Measurements from ENCODE around the gene SPACA1. TPM values are rescaled to one million over a fixed set of nuclear protein-coding genes. Genes with fewer than 3 reads are reported as not detected.

Gene SPACA1
- total and polyA plus RNA-seq, 4 donors, result not detected

- Histone ChIP-seq H3K4me3 (ENCODE audit: low read depth, low read length) (no peak overlapping the region), H3K27ac (ENCODE audit: low read depth, low read length) (no peak overlapping the region), H3K4me1 (ENCODE audit: control insufficient read depth, insufficient read depth, low read length) (no peaks in the 10 kb centered on the region), H3K27me3 (ENCODE audit: control insufficient read depth, insufficient read depth, low read length) (no peaks in the 10 kb centered on the region), H3K36me3 (ENCODE audit: control insufficient read depth, insufficient read depth, low read length) (no peaks in the 10 kb centered on the region), H3K9me3 (ENCODE audit: control insufficient read depth, insufficient read depth, low read length) (no peaks in the 10 kb centered on the region)
- no peak for DNase-seq (ENCODE audit: low read depth in 4 of 6, low spot score in 6 of 6)
- no CpG with 5 or more reads among the region's 3 CpGs for WGBS (ENCODE audit: insufficient coverage)
Observed at GRCh38 chr6:88077305-88077704, 29.7 kb downstream of the SPACA1 start.

GRCh38 chr6:88086792-88087191, 39.2 kb downstream of the SPACA1 start:
- no peaks in the 10 kb centered on the region for H3K36me3 ChIP-seq (ENCODE audit: control insufficient read depth, insufficient read depth, low read length)
- WGBS (ENCODE audit: insufficient coverage), result 100% methylated on average over 1 of the region's 2 CpGs

DNA sequence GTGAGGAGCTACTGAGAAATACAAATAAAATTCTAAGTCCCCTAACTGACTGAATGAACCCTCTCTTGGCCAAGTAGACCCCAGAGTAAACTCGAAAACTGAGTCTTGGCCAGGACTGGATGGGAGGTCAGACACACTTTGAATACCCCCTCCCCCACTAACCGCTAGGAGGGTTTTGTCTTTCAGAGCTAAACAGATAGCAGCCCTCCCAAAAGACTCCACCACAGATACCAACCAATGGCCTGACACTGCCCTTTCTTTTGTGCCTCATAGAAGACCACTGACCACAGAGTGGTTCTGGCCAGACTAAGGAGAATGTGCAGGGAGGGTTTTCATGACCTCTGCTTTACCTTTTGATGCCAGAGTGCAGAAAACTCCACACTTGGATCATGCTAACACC, 42.1 kb downstream of the SPACA1 start:
- no peaks in the 10 kb centered on the region for H3K9me3 ChIP-seq (ENCODE audit: control insufficient read depth, insufficient read depth, low read length)
- H3K4me1 ChIP-seq (ENCODE audit: control insufficient read depth, insufficient read depth, low read length), result no peaks in the 10 kb centered on the region
- no peaks in the 10 kb centered on the region for H3K27me3 ChIP-seq (ENCODE audit: control insufficient read depth, insufficient read depth, low read length)
- DNase-seq (ENCODE audit: low read depth in 4 of 6, low spot score in 6 of 6), result no peak
- H3K36me3 ChIP-seq (ENCODE audit: control insufficient read depth, insufficient read depth, low read length), result no peaks in the 10 kb centered on the region
- no peak overlapping the region for H3K4me3 ChIP-seq (ENCODE audit: low read depth, low read length)
- 67% methylated on average over 1 of the region's 2 CpGs for WGBS (ENCODE audit: insufficient coverage)
- no peak overlapping the region for H3K27ac ChIP-seq (ENCODE audit: low read depth, low read length)

More at GRCh38 chr6:88086792-88087191, 39.2 kb downstream of the SPACA1 start:
- no peak for DNase-seq (ENCODE audit: low read depth in 4 of 6, low spot score in 6 of 6)
- Histone ChIP-seq H3K4me3 (ENCODE audit: low read depth, low read length) (no peak overlapping the region), H3K4me1 (ENCODE audit: control insufficient read depth, insufficient read depth, low read length) (no peaks in the 10 kb centered on the region), H3K27me3 (ENCODE audit: control insufficient read depth, insufficient read depth, low read length) (no peaks in the 10 kb centered on the region), H3K27ac (ENCODE audit: low read depth, low read length) (no peak overlapping the region), H3K9me3 (ENCODE audit: control insufficient read depth, insufficient read depth, low read length) (no peaks in the 10 kb centered on the region)

DNA sequence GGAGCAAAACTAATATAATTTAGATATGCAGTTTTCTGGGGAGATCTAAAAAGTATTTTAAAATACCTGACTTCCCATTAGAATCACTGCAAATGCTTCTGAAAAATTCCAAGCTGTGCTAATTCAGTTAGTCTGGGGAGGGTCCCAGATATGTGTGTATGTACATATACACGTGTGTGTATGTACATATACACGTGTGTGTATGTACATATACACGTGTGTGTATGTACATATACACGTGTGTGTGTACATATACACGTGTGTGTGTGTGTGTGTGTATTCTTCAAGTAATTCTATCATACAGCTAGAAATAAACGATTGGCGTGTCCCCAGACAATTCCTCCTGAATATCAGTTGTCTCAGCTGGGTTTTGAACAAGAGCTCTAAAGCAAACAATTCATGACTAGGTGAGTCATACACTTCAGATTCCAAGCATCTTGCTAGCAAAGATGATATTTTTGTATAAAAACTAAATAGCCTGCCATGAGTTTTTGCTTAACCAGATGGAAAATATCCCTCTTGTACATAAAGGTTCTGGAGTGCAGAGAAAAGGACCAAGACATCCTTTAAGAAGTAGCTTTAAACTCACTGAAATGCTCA, 58.2 kb downstream of the SPACA1 start:
- no CpG with 5 or more reads among the region's 7 CpGs for WGBS (ENCODE audit: insufficient coverage)

GRCh38 chr6:88107241-88107640, 59.6 kb downstream of the SPACA1 start:
- Histone ChIP-seq H3K4me1 (ENCODE audit: control insufficient read depth, insufficient read depth, low read length) (no peaks in the 10 kb centered on the region), H3K27ac (ENCODE audit: low read depth, low read length) (no peak overlapping the region), H3K27me3 (ENCODE audit: control insufficient read depth, insufficient read depth, low read length) (no peaks in the 10 kb centered on the region), H3K36me3 (ENCODE audit: control insufficient read depth, insufficient read depth, low read length) (no peaks in the 10 kb centered on the region), H3K9me3 (ENCODE audit: control insufficient read depth, insufficient read depth, low read length) (no peaks in the 10 kb centered on the region), H3K4me3 (ENCODE audit: low read depth, low read length) (no peak overlapping the region)
- DNase-seq (ENCODE audit: low read depth in 4 of 6, low spot score in 6 of 6), result no peak

More for the DNA sequence above, 58.2 kb downstream of the SPACA1 start:
- H3K36me3 ChIP-seq (ENCODE audit: control insufficient read depth, insufficient read depth, low read length), result no peaks in the 10 kb centered on the region
- H3K27me3 ChIP-seq (ENCODE audit: control insufficient read depth, insufficient read depth, low read length), result no peaks in the 10 kb centered on the region
- DNase-seq (ENCODE audit: low read depth in 4 of 6, low spot score in 6 of 6), result no peak
- H3K4me3 ChIP-seq (ENCODE audit: low read depth, low read length), result no peak overlapping the region
- no peaks in the 10 kb centered on the region for H3K4me1 ChIP-seq (ENCODE audit: control insufficient read depth, insufficient read depth, low read length)
- no peak overlapping the region for H3K27ac ChIP-seq (ENCODE audit: low read depth, low read length)
- no peaks in the 10 kb centered on the region for H3K9me3 ChIP-seq (ENCODE audit: control insufficient read depth, insufficient read depth, low read length)

- 36% methylated on average over 4 of the region's 5 CpGs for WGBS (ENCODE audit: insufficient coverage)
- no peaks in the 10 kb centered on the region for H3K9me3 ChIP-seq (ENCODE audit: control insufficient read depth, insufficient read depth, low read length)
Observed at GRCh38 chr6:88111991-88112390, 64.3 kb downstream of the SPACA1 start.

GRCh38 chr6:88114838-88115237, 67.2 kb downstream of the SPACA1 start:
- WGBS (ENCODE audit: insufficient coverage), result no CpG with 5 or more reads among the region's 2 CpGs
- no peak for DNase-seq (ENCODE audit: low read depth in 4 of 6, low spot score in 6 of 6)

More at GRCh38 chr6:88111991-88112390, 64.3 kb downstream of the SPACA1 start:
- Histone ChIP-seq H3K4me3 (ENCODE audit: low read depth, low read length) (no peak overlapping the region), H3K36me3 (ENCODE audit: control insufficient read depth, insufficient read depth, low read length) (no peaks in the 10 kb centered on the region), H3K27me3 (ENCODE audit: control insufficient read depth, insufficient read depth, low read length) (no peaks in the 10 kb centered on the region), H3K27ac (ENCODE audit: low read depth, low read length) (no peak overlapping the region), H3K4me1 (ENCODE audit: control insufficient read depth, insufficient read depth, low read length) (no peaks in the 10 kb centered on the region)
- DNase-seq (ENCODE audit: low read depth in 4 of 6, low spot score in 6 of 6), result peak in 1 of 6 donors; percentile 59

GRCh38 chr6:88115307-88115706, 67.7 kb downstream of the SPACA1 start:
- H3K27me3 ChIP-seq (ENCODE audit: control insufficient read depth, insufficient read depth, low read length), result no peaks in the 10 kb centered on the region
- WGBS (ENCODE audit: insufficient coverage), result 100% methylated on average over 2 of the region's 2 CpGs
- no peaks in the 10 kb centered on the region for H3K4me1 ChIP-seq (ENCODE audit: control insufficient read depth, insufficient read depth, low read length)
- H3K27ac ChIP-seq (ENCODE audit: low read depth, low read length), result no peak overlapping the region
- H3K36me3 ChIP-seq (ENCODE audit: control insufficient read depth, insufficient read depth, low read length), result no peaks in the 10 kb centered on the region
- no peaks in the 10 kb centered on the region for H3K9me3 ChIP-seq (ENCODE audit: control insufficient read depth, insufficient read depth, low read length)
- no peak for DNase-seq (ENCODE audit: low read depth in 4 of 6, low spot score in 6 of 6)
- H3K4me3 ChIP-seq (ENCODE audit: low read depth, low read length), result no peak overlapping the region

More at GRCh38 chr6:88114838-88115237, 67.2 kb downstream of the SPACA1 start:
- Histone ChIP-seq H3K9me3 (ENCODE audit: control insufficient read depth, insufficient read depth, low read length) (no peaks in the 10 kb centered on the region), H3K36me3 (ENCODE audit: control insufficient read depth, insufficient read depth, low read length) (no peaks in the 10 kb centered on the region), H3K27me3 (ENCODE audit: control insufficient read depth, insufficient read depth, low read length) (no peaks in the 10 kb centered on the region), H3K27ac (ENCODE audit: low read depth, low read length) (no peak overlapping the region), H3K4me1 (ENCODE audit: control insufficient read depth, insufficient read depth, low read length) (no peaks in the 10 kb centered on the region), H3K4me3 (ENCODE audit: low read depth, low read length) (no peak overlapping the region)

GRCh38 chr6:88116276-88116675, 68.6 kb downstream of the SPACA1 start:
- no peak overlapping the region for H3K4me3 ChIP-seq (ENCODE audit: low read depth, low read length)
- no peaks in the 10 kb centered on the region for H3K27me3 ChIP-seq (ENCODE audit: control insufficient read depth, insufficient read depth, low read length)
- no peak for DNase-seq (ENCODE audit: low read depth in 4 of 6, low spot score in 6 of 6)
- H3K36me3 ChIP-seq (ENCODE audit: control insufficient read depth, insufficient read depth, low read length), result no peaks in the 10 kb centered on the region
- 29% methylated on average over 1 of the region's 3 CpGs for WGBS (ENCODE audit: insufficient coverage)
- H3K27ac ChIP-seq (ENCODE audit: low read depth, low read length), result no peak overlapping the region
- H3K9me3 ChIP-seq (ENCODE audit: control insufficient read depth, insufficient read depth, low read length), result no peaks in the 10 kb centered on the region
- no peaks in the 10 kb centered on the region for H3K4me1 ChIP-seq (ENCODE audit: control insufficient read depth, insufficient read depth, low read length)

Data from spinal cord (tissue), 10 donors.